Ectodermal cell (in vitro differentiated cells): ENCODE measurements around the gene CSAG2. TPM values are rescaled to one million over a fixed set of nuclear protein-coding genes. Genes with fewer than 3 reads are reported as not detected.
"Not testable (repeated sequence)": the region's sequence is repeated elsewhere in the genome, so short reads cannot be mapped to it uniquely, and the experiment has no call there.

Source experiments
- H3K27ac ChIP-seq: 2 replicates; pipeline ENCODE4 v1.7.0; 2013; ENCODE audit warnings: mild to moderate bottlenecking, low read depth, low read length; ENCODE audit not compliant: insufficient read depth, poor library complexity, severe bottlenecking
- H3K27me3 ChIP-seq: 2 replicates; pipeline ENCODE4 v1.7.0; 2013; ENCODE audit warnings: mild to moderate bottlenecking, low read length; ENCODE audit not compliant: insufficient read depth, control insufficient read depth, poor library complexity, severe bottlenecking
- H3K36me3 ChIP-seq: one replicate; pipeline ENCODE4 v1.7.0; 2013; ENCODE audit warnings: low read length; ENCODE audit not compliant: control insufficient read depth, insufficient read depth
- H3K4me1 ChIP-seq: one replicate; pipeline ENCODE4 v1.7.0; 2013; ENCODE audit warnings: low read length; ENCODE audit not compliant: control insufficient read depth, insufficient read depth
- H3K4me3 ChIP-seq: 2 replicates; pipeline ENCODE4 v1.7.0; 2013; ENCODE audit warnings: low read depth, low read length, control low read depth; ENCODE audit not compliant: insufficient read depth
- H3K9me3 ChIP-seq: 2 replicates; pipeline ENCODE4 v1.7.0; 2013; ENCODE audit warnings: mild to moderate bottlenecking, low read length, moderate library complexity; ENCODE audit not compliant: control insufficient read depth
- WGBS, 2 experiments: methylation state at CpG; one replicate each; pipeline ENCODE4 v1.1.7; 2013; ENCODE audit warnings: missing lambda C conversion rate in 2 of 2; 5-methylcytosine and 5-hydroxymethylcytosine counted together
- polyA plus RNA-seq, 4 experiments: library from polyadenylated mRNA; stranded (reverse); fragments of 50-300 nt; gene quantifications; one replicate each; pipeline ENCODE4 v1.2.3, GENCODE V29; 2013

Gene CSAG2
- not detected for polyA plus RNA-seq (2013, experiment 1 of 4)
- not detected for polyA plus RNA-seq (2013, experiment 2 of 4)
- not detected for polyA plus RNA-seq (2013, experiment 3 of 4)
- polyA plus RNA-seq (2013, experiment 4 of 4): not detected

- H3K9me3 ChIP-seq, H3K36me3 ChIP-seq, H3K27ac ChIP-seq, H3K4me3 ChIP-seq, H3K27me3 ChIP-seq, H3K4me1 ChIP-seq: not testable (repeated sequence)
- WGBS, 2 experiments: no CpG with 5 or more reads among the region's 2 CpGs
Measured at GRCh38 chrX:152709173-152709572, at the start of gene CSAG2. TSS of gene CSAG2 (minus strand) at chrX:152709273. CDS start at chrX:152709112, 161 bp downstream.

- not testable (repeated sequence) for H3K27ac ChIP-seq, H3K27me3 ChIP-seq, H3K4me3 ChIP-seq, H3K9me3 ChIP-seq, H3K36me3 ChIP-seq, H3K4me1 ChIP-seq
- WGBS, 2 experiments: no CpG with 5 or more reads among the region's 5 CpGs
Measured at GRCh38 chrX:152754871-152755270, 45.8 kb upstream of the CSAG2 start.

GRCh38 chrX:152753686-152754650 is 44.9 kb upstream of the CSAG2 start, which contains the start of gene MAGEA2:
TSS of gene MAGEA2 (minus strand) at chrX:152753842. CDS start at chrX:152751363, 2,479 bp downstream.
- H3K27me3 ChIP-seq, H3K36me3 ChIP-seq, H3K9me3 ChIP-seq, H3K4me3 ChIP-seq, H3K27ac ChIP-seq, H3K4me1 ChIP-seq: not testable (repeated sequence)
- no CpG with 5 or more reads among the region's 35 CpGs for WGBS, 2 experiments

GRCh38 chrX:152738560-152738959 is 29.5 kb upstream of the CSAG2 start:
- Histone ChIP-seq H3K27ac (no peak overlapping the region), H3K4me3 (no peak overlapping the region), H3K9me3 (no peaks in the 10 kb centered on the region), H3K27me3 (no peaks in the 10 kb centered on the region), H3K36me3 (no peaks in the 10 kb centered on the region), H3K4me1 (no peaks in the 10 kb centered on the region)
- WGBS, 2 experiments: 79 to 86% methylated on average over 1 to 3 of the region's 5 CpGs

- H3K4me1 ChIP-seq, H3K4me3 ChIP-seq, H3K27me3 ChIP-seq, H3K27ac ChIP-seq, H3K9me3 ChIP-seq, H3K36me3 ChIP-seq: not testable (repeated sequence)
- WGBS, 2 experiments: 93 to 96% methylated on average over 12 of the region's 12 CpGs
Measured at GRCh38 chrX:152736528-152736927, 27.5 kb upstream of the CSAG2 start.

GRCh38 chrX:152735860-152736511 is 26.9 kb upstream of the CSAG2 start:
- WGBS, 2 experiments: 84% methylated on average over 12 of the region's 12 CpGs
- H3K27ac ChIP-seq: no peak overlapping the region
- H3K27me3 ChIP-seq: no peaks in the 10 kb centered on the region
- no peaks in the 10 kb centered on the region for H3K36me3 ChIP-seq
- H3K9me3 ChIP-seq: no peaks in the 10 kb centered on the region
- H3K4me1 ChIP-seq: no peaks in the 10 kb centered on the region
- no peak overlapping the region for H3K4me3 ChIP-seq

- Histone ChIP-seq H3K4me1 (no peaks in the 10 kb centered on the region), H3K27me3 (no peaks in the 10 kb centered on the region), H3K4me3 (no peak overlapping the region), H3K9me3 (no peaks in the 10 kb centered on the region), H3K36me3 (no peaks in the 10 kb centered on the region), H3K27ac (no peak overlapping the region)
- 89 to 100% methylated on average over 2 of the region's 2 CpGs for WGBS, 2 experiments
Measured at GRCh38 chrX:152735101-152735500, 26.0 kb upstream of the CSAG2 start.

GRCh38 chrX:152734143-152734858 is 25.2 kb upstream of the CSAG2 start:
- not testable (repeated sequence) for H3K4me3 ChIP-seq, H3K36me3 ChIP-seq, H3K27me3 ChIP-seq, H3K9me3 ChIP-seq, H3K4me1 ChIP-seq, H3K27ac ChIP-seq
- WGBS, 2 experiments: 96 to 98% methylated on average over 20 to 22 of the region's 22 CpGs

GRCh38 chrX:152733261-152733975 is 24.3 kb upstream of the CSAG2 start, which contains the start of the genes CSAG1 and MAGEA12:
TSS of gene CSAG1 (minus strand) at chrX:152733721. CDS start at chrX:152732460, 1,261 bp downstream.
TSS of gene MAGEA12 (plus strand) at chrX:152733757. CDS start at chrX:152736162, 2,405 bp downstream.
- no peaks in the 10 kb centered on the region for H3K4me1 ChIP-seq
- H3K9me3 ChIP-seq: no peaks in the 10 kb centered on the region
- WGBS, 2 experiments: 82 to 92% methylated on average over 9 to 11 of the region's 21 CpGs
- no peaks in the 10 kb centered on the region for H3K36me3 ChIP-seq
- H3K27me3 ChIP-seq: no peaks in the 10 kb centered on the region
- no peak within 1 kb of the TSS for H3K4me3 ChIP-seq
- H3K27ac ChIP-seq: no peak within 1 kb of the TSS
